ENCODE results near the gene PSIP1.

PSIP1 gene

GRCh38 chr9:15430920-15431844, 79.6 kb downstream of the PSIP1 start:
- peak; percentile 14 to 70 (median 60) for DNase-seq

- DNase-seq, result peak in 1 of 4 experiments; percentile 11
Observed at GRCh38 chr9:15427702-15428101, 83.1 kb downstream of the PSIP1 start.

GRCh38 chr9:15426019-15426418, 84.8 kb downstream of the PSIP1 start:
- peak in 1 of 4 experiments; percentile 9 for DNase-seq

GRCh38 chr9:15423231-15423985, 87.4 kb downstream of the PSIP1 start:
- DNase-seq, result peak; percentile 15 to 44 (median 32)

GRCh38 chr9:15422372-15423230, 88.2 kb downstream of the PSIP1 start, which contains the start of gene SNAPC3:
TSS of gene SNAPC3 (plus strand) at chr9:15422876. CDS start at chr9:15422880, 4 bp downstream.
- peak; percentile 95 to 98 (median 96) for DNase-seq

- no peak for DNase-seq
Observed at GRCh38 chr9:15421990-15422371, 88.8 kb downstream of the PSIP1 start.

GRCh38 chr9:15421532-15421931, 89.2 kb downstream of the PSIP1 start:
- DNase-seq, result no peak

GRCh38 chr9:15420796-15421195, 90.0 kb downstream of the PSIP1 start:
- DNase-seq, result no peak

GRCh38 chr9:15417626-15418025, 93.1 kb downstream of the PSIP1 start:
- no peak for DNase-seq

- peak; percentile 33 to 70 (median 50) for DNase-seq
Observed at GRCh38 chr9:15416880-15417279, 93.9 kb downstream of the PSIP1 start.

Data from suppressor macrophage (primary cell).